K562 (cell line): ENCODE measurements around the gene RNF41. TPM values are rescaled to one million over a fixed set of nuclear protein-coding genes. Genes with fewer than 3 reads are reported as not detected.

Experiments
- AFF4 ChIP-seq: sonication (generic); formaldehyde crosslinking; IDR thresholded peaks from 2 replicates; pipeline ENCODE4 v1.8.0; 2023; ENCODE audit warnings: mild to moderate bottlenecking, missing genetic modification reagents
- ATF1 ChIP-seq, 2 experiments: fragments of 450-650 bp in 1 of 2; IDR thresholded peaks; 2 replicates each; pipeline ENCODE4 v1.6.1; 2016; ENCODE audit warnings: missing compliant biosample characterization in 1 of 2, missing genetic modification characterization in 1 of 2
- ATF4 ChIP-seq: fragments of 450-650 bp; formaldehyde crosslinking; IDR thresholded peaks from 2 replicates; pipeline ENCODE4 v1.4.0; 2022; ENCODE audit warnings: mild to moderate bottlenecking, moderate library complexity
- CBFB ChIP-seq: sonication (generic); formaldehyde crosslinking; IDR thresholded peaks from 2 replicates; pipeline ENCODE4 v1.4.0; 2020; ENCODE audit warnings: mild to moderate bottlenecking, missing genetic modification reagents
- CBX3 ChIP-seq, 2 experiments: IDR thresholded peaks; 1 replicate in 1 of 2; 2 replicates in 1 of 2; pipeline ENCODE4 v1.6.1; 2012; ENCODE audit warnings: inconsistent platforms in 2 of 2, low read length in 2 of 2, borderline replicate concordance in 1 of 2, control low read depth in 1 of 2
- ELF2 ChIP-seq: fragments of 250-450 bp; sonication (Bioruptor Pico); IDR thresholded peaks from 2 replicates; pipeline ENCODE4 v1.5.0; 2021; ENCODE audit warnings: mild to moderate bottlenecking
- FIP1L1 ChIP-seq: fragments of 200-400 bp; formaldehyde crosslinking; IDR thresholded peaks from 2 replicates; pipeline ENCODE4 v1.6.1; 2018; ENCODE audit warnings: mild to moderate bottlenecking, low read depth, low read length; ENCODE audit not compliant: poor library complexity, severe bottlenecking
- HDAC2 ChIP-seq: fragments of 450-650 bp; IDR thresholded peaks from 2 replicates; pipeline ENCODE4 v1.6.1; 2016; ENCODE audit warnings: mild to moderate bottlenecking
- HDAC8 ChIP-seq: fragments of 450-650 bp; IDR thresholded peaks from 2 replicates; pipeline ENCODE4 v1.6.1; 2016; ENCODE audit warnings: mild to moderate bottlenecking, missing genetic modification characterization, moderate library complexity, missing compliant biosample characterization
- SAFB ChIP-seq: fragments of 200-400 bp; formaldehyde crosslinking; IDR thresholded peaks from 2 replicates; pipeline ENCODE4 v1.6.1; 2017; ENCODE audit warnings: low read depth, low read length, borderline replicate concordance
- SETDB1 ChIP-seq: IDR thresholded peaks from one replicate; pipeline ENCODE4 v1.6.1; 2012; ENCODE audit warnings: low read length, control low read depth, inconsistent platforms
- SMARCA5 ChIP-seq: fragments of 450-650 bp; IDR thresholded peaks from 2 replicates; pipeline ENCODE4 v1.6.1; 2016
- SOX6 ChIP-seq: fragments of 450-650 bp; IDR thresholded peaks from 2 replicates; pipeline ENCODE4 v1.6.1; 2014; ENCODE audit warnings: mild to moderate bottlenecking
- TBP ChIP-seq: optimal IDR thresholded peaks from 2 replicates; pipeline ENCODE3; 2011; ENCODE audit warnings: low read depth, low read length, improper control_type of control experiment
- ZNF778 ChIP-seq: fragments of 450-650 bp; formaldehyde crosslinking; IDR thresholded peaks from 2 replicates; pipeline ENCODE4 v1.4.0; 2020; ENCODE audit warnings: mild to moderate bottlenecking, moderate library complexity
- polyA plus RNA-seq, 8 experiments: library from polyadenylated mRNA; depleted of rRNA in 4 of 8; stranded (reverse) in 5 of 8; unstranded in 3 of 8; fragments of >200 nt; fragmentation: Nextera tagmentation in 2 of 8; fragmentation: Illumina TruSeq in 1 of 8; extraction: Ambion mirVana in 2 of 8; extraction: Trizol in 1 of 8; gene quantifications; 2 replicates each; pipeline versions ENCODE4 v1.2.1 to v1.2.3, GENCODE V29; 2011 to 2014; ENCODE audit warnings: inconsistent platforms in 1 of 8, missing spikeins in 1 of 8
- total RNA-seq, 7 experiments: library from RNA; depleted of rRNA in 6 of 7; stranded (reverse); fragments of >200 nt in 6 of 7; fragmentation: Illumina TruSeq in 2 of 7; extraction: Trizol in 2 of 7; gene quantifications; 2 replicates each; pipeline versions ENCODE4 v1.2.1 to v1.2.3, GENCODE V29; 2011 to 2021; ENCODE audit warnings: low replicate concordance in 1 of 7
- TF ChIP-seq, protein P1 (sequence below): fragments of 250-450 bp; sonication (Bioruptor Pico); IDR thresholded peaks from 2 replicates; pipeline ENCODE4 v1.4.0; 2020
- TF ChIP-seq, protein P2 (sequence below): fragments of 450-650 bp; IDR thresholded peaks from 2 replicates; pipeline ENCODE4 v1.6.1; 2016; ENCODE audit warnings: low read depth, mild to moderate bottlenecking, moderate library complexity

Gene RNF41
- total and polyA plus RNA-seq, 9 of the 15 experiments (the other 6 are each of a cell fraction or from before 2014, with no cell fraction given), result 28.2 to 46.8 (median 33.8) TPM

GRCh38 chr12:56266693-56267442 lies 45.1 kb upstream of the RNF41 start, which contains the start of gene COQ10A (continued):
- TF ChIP-seq, protein P1, sequence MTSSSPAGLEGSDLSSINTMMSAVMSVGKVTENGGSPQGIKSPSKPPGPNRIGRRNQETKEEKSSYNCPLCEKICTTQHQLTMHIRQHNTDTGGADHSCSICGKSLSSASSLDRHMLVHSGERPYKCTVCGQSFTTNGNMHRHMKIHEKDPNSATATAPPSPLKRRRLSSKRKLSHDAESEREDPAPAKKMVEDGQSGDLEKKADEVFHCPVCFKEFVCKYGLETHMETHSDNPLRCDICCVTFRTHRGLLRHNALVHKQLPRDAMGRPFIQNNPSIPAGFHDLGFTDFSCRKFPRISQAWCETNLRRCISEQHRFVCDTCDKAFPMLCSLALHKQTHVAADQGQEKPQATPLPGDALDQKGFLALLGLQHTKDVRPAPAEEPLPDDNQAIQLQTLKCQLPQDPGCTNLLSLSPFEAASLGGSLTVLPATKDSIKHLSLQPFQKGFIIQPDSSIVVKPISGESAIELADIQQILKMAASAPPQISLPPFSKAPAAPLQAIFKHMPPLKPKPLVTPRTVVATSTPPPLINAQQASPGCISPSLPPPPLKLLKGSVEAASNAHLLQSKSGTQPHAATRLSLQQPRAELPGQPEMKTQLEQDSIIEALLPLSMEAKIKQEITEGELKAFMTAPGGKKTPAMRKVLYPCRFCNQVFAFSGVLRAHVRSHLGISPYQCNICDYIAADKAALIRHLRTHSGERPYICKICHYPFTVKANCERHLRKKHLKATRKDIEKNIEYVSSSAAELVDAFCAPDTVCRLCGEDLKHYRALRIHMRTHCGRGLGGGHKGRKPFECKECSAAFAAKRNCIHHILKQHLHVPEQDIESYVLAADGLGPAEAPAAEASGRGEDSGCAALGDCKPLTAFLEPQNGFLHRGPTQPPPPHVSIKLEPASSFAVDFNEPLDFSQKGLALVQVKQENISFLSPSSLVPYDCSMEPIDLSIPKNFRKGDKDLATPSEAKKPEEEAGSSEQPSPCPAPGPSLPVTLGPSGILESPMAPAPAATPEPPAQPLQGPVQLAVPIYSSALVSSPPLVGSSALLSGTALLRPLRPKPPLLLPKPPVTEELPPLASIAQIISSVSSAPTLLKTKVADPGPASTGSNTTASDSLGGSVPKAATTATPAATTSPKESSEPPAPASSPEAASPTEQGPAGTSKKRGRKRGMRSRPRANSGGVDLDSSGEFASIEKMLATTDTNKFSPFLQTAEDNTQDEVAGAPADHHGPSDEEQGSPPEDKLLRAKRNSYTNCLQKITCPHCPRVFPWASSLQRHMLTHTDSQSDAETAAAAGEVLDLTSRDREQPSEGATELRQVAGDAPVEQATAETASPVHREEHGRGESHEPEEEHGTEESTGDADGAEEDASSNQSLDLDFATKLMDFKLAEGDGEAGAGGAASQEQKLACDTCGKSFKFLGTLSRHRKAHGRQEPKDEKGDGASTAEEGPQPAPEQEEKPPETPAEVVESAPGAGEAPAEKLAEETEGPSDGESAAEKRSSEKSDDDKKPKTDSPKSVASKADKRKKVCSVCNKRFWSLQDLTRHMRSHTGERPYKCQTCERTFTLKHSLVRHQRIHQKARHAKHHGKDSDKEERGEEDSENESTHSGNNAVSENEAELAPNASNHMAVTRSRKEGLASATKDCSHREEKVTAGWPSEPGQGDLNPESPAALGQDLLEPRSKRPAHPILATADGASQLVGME (CRISPR knock-in tag), result peak; percentile 84
- TF ChIP-seq ELF2 (no peak), AFF4 (CRISPR knock-in tag) (peak; percentile 85), SOX6 (peak; percentile 59; the same call in 1 of the 2 replicates), HDAC8 (no peak), CBX3 (IDR thresholded peaks at IDR 0.05; ENCODE audit: borderline replicate concordance in 1 of 2, low read length in 2 of 2) (0 out of 3 replicates have a peak, but pooled peaks of 1 of the 2 experiments have one; percentile 30), TBP (peak; percentile 59), FIP1L1 (peak; percentile 78), HDAC2 (peak; percentile 61), CBFB (CRISPR knock-in tag) (0 out of 2 replicates have a peak, but pooled peaks have one; percentile 40), ATF1 (CRISPR knock-in tag; IDR thresholded peaks at IDR 0.05) (peak; percentile 8; the same call in 1 of the 2 replicates), ATF1 (tag; IDR thresholded peaks at IDR 0.05) (peak; percentile 94), SETDB1 (no peak), SAFB (no peak), ATF4 (CRISPR knock-in tag) (peak; percentile 44; the same call in 1 of the 2 replicates), SMARCA5 (peak; percentile 22; the same call in 1 of the 2 replicates), ZNF778 (CRISPR knock-in tag) (no peak)
- TF ChIP-seq, protein P2, sequence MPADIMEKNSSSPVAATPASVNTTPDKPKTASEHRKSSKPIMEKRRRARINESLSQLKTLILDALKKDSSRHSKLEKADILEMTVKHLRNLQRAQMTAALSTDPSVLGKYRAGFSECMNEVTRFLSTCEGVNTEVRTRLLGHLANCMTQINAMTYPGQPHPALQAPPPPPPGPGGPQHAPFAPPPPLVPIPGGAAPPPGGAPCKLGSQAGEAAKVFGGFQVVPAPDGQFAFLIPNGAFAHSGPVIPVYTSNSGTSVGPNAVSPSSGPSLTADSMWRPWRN, result no peak
